ENCODE data around the gene ENAM. TPM values are rescaled to one million over a fixed set of nuclear protein-coding genes. Genes with fewer than 3 reads are reported as not detected.
A peak's percentile ranks its signal among the peaks of the same experiment; 100 is the strongest.

The ENAM gene
- total RNA-seq, 2 donors from 2014 or later, result not detected

DNA sequence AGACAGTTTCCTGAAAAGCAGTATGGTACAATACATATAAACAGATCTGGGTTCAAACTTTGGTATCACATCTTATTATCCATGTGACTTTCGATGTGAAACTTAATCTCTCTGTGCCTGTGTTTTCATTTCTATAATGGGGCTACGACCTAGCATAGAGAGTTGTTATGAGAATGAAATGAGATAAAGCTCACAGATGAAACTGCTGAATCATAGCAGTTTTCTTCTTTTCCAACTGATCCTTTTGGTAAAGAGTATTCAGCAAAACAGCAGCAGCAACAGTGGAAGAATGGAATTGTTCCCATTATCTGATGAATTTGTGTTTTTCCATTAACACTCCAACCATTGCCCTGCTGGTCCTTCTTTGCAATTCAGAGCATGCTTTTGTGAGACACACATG lies 20.2 kb upstream of the ENAM start:
- H3K36me3 Mint-ChIP-seq (ENCODE audit: low read depth), result no peaks in the 10 kb centered on the region
- no peak overlapping the region for H3K4me3 Mint-ChIP-seq
- ATAC-seq (no peak), DNase-seq (no peak)
- peaks cover 40% of the 10 kb centered on the region for H3K27me3 Mint-ChIP-seq
- H3K27ac Mint-ChIP-seq, result no peak overlapping the region
- no peaks in the 10 kb centered on the region for H3K4me1 Mint-ChIP-seq
- H3K9me3 ChIP-seq (ENCODE audit: control insufficient read depth, low read length, poor library complexity, severe bottlenecking), result no peaks in the 10 kb centered on the region

DNA sequence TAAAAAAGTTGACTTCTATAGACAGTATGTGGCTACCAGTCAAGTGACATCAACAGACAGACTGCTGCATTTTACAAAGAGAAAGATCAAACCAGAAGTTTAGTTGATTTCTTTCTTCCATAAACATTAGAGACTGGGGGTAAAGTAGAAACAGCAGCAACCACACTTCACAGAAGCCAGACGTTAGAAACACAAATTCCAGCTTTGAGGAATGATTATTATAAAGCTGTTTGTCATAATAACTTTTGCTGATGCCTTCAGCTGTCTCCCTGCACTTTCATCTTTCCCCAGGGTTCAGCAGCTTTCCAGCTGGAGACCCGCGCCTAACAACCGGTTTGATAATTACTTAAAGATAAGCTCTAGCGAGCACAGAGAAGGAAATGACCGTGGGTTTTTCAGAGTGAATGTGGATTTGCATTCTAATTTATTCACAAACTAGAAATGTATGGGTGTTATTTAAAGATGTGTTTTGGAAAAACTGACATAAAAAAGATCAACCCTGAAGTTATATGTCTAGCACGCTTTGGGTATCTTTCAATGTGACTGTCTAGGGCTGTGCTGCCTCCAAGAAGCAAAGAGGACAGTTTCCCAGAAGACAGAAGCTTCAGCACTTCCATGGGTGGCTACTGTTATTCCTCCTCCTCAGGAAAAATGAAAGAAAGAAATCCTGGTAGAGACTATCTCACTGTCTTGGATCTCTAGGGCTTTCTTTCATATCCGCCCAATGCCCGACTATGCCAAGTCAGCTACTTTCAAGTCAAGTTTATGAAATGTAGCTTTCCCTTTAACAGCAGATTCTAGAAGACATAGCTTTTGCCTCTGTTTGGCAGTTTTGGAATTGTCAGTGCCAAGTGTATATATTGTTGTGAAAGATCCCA lies 15.0 kb upstream of the ENAM start:
- H3K9me3 ChIP-seq (ENCODE audit: control insufficient read depth, low read length, poor library complexity, severe bottlenecking), result no peaks in the 10 kb centered on the region
- H3K4me3 Mint-ChIP-seq, result no peak overlapping the region
- DNase-seq, result no peak
- H3K27me3 Mint-ChIP-seq, result peaks cover 52% of the 10 kb centered on the region
- no peaks in the 10 kb centered on the region for H3K36me3 Mint-ChIP-seq (ENCODE audit: low read depth)
- H3K4me1 Mint-ChIP-seq, result peaks cover 12% of the 10 kb centered on the region
- no peak for ATAC-seq
- no peak overlapping the region for H3K27ac Mint-ChIP-seq

- H3K9me3 ChIP-seq (ENCODE audit: control insufficient read depth, low read length, poor library complexity, severe bottlenecking), result no peaks in the 10 kb centered on the region
- ATAC-seq (no peak), DNase-seq (no peak)
- no peak overlapping the region for H3K27ac Mint-ChIP-seq
- H3K4me3 Mint-ChIP-seq, result no peak overlapping the region
- H3K4me1 Mint-ChIP-seq, result peaks cover 12% of the 10 kb centered on the region
- H3K27me3 Mint-ChIP-seq, result peaks cover 51% of the 10 kb centered on the region
- no peaks in the 10 kb centered on the region for H3K36me3 Mint-ChIP-seq (ENCODE audit: low read depth)
Measured at GRCh38 chr4:70614184-70614555, 14.4 kb upstream of the ENAM start.

GRCh38 chr4:70619288-70619687 lies 9.3 kb upstream of the ENAM start:
- peaks cover 6% of the 10 kb centered on the region for H3K4me1 Mint-ChIP-seq
- no peak overlapping the region for H3K4me3 Mint-ChIP-seq
- H3K27ac Mint-ChIP-seq, result no peak overlapping the region
- DNase-seq, result no peak
- H3K9me3 ChIP-seq (ENCODE audit: control insufficient read depth, low read length, poor library complexity, severe bottlenecking), result no peaks in the 10 kb centered on the region
- H3K36me3 Mint-ChIP-seq (ENCODE audit: low read depth), result no peaks in the 10 kb centered on the region
- ATAC-seq, result no peak
- H3K27me3 Mint-ChIP-seq, result peaks cover 12% of the 10 kb centered on the region

DNA sequence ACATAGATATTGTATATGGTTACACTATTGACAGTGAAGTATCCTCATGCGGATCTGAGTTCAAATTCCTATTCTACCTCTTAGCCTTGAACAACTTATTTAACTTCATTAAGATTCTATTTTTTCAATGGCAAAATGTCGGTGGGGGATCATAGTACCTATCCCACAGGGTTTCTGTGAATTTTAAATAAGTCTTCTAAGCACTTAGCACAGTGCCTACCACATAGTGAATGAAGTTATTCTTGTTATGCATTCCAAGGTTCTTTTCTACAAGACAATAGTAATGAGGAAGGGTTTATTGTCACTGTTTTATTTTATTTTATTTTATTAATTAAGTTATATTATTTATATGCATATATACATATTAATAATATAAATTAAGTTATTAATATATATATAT lies 8.8 kb upstream of the ENAM start:
- H3K9me3 ChIP-seq (ENCODE audit: control insufficient read depth, low read length, poor library complexity, severe bottlenecking), result no peaks in the 10 kb centered on the region
- Mint-ChIP-seq H3K4me3 (no peak overlapping the region), H3K36me3 (ENCODE audit: low read depth) (no peaks in the 10 kb centered on the region), H3K4me1 (peaks cover 5% of the 10 kb centered on the region), H3K27me3 (peaks cover 12% of the 10 kb centered on the region), H3K27ac (no peak overlapping the region)
- DNase-seq, result no peak
- no peak for ATAC-seq

- no peaks in the 10 kb centered on the region for H3K9me3 ChIP-seq (ENCODE audit: control insufficient read depth, low read length, poor library complexity, severe bottlenecking)
- H3K4me3 Mint-ChIP-seq, result peak overlapping the region; percentile 2
- no peak overlapping the region for H3K27ac Mint-ChIP-seq
- no peaks in the 10 kb centered on the region for H3K27me3 Mint-ChIP-seq
- no peaks in the 10 kb centered on the region for H3K4me1 Mint-ChIP-seq
- H3K36me3 Mint-ChIP-seq (ENCODE audit: low read depth), result no peaks in the 10 kb centered on the region
- DNase-seq (no peak), ATAC-seq (no peak)
Measured at GRCh38 chr4:70623323-70623722, 5.2 kb upstream of the ENAM start.

GRCh38 chr4:70624226-70624793 lies 4.2 kb upstream of the ENAM start:
- DNase-seq (no peak), ATAC-seq (no peak)
- Mint-ChIP-seq H3K4me1 (peaks cover 2% of the 10 kb centered on the region), H3K27me3 (no peaks in the 10 kb centered on the region), H3K4me3 (no peak overlapping the region), H3K36me3 (ENCODE audit: low read depth) (no peaks in the 10 kb centered on the region), H3K27ac (no peak overlapping the region)
- H3K9me3 ChIP-seq (ENCODE audit: control insufficient read depth, low read length, poor library complexity, severe bottlenecking), result no peaks in the 10 kb centered on the region

DNA sequence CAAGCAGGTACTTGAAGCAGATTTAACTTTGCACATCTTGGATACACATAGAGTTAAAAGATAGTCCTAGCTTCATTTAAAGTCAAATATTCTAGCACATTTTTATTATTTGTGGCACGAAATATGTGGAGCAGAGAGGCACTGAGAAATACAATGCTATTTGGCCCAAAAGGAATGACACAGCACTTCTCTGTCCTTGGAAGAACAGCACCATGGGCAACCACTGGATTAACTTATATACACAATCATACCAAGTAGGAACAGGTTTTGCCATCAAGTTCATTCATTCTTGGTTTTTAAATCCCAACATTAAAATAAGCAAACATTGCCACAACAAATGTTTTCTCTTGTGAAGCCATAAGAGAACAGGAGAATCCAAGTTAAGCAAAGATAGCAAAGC lies 924 bp upstream of the ENAM start:
- DNase-seq, result no peak
- Mint-ChIP-seq H3K4me1 (peaks cover 2% of the 10 kb centered on the region), H3K27me3 (peaks cover 5% of the 10 kb centered on the region), H3K36me3 (ENCODE audit: low read depth) (no peaks in the 10 kb centered on the region), H3K4me3 (no peak overlapping the region), H3K27ac (no peak overlapping the region)
- no peaks in the 10 kb centered on the region for H3K9me3 ChIP-seq (ENCODE audit: control insufficient read depth, low read length, poor library complexity, severe bottlenecking)
- no peak for ATAC-seq

DNA sequence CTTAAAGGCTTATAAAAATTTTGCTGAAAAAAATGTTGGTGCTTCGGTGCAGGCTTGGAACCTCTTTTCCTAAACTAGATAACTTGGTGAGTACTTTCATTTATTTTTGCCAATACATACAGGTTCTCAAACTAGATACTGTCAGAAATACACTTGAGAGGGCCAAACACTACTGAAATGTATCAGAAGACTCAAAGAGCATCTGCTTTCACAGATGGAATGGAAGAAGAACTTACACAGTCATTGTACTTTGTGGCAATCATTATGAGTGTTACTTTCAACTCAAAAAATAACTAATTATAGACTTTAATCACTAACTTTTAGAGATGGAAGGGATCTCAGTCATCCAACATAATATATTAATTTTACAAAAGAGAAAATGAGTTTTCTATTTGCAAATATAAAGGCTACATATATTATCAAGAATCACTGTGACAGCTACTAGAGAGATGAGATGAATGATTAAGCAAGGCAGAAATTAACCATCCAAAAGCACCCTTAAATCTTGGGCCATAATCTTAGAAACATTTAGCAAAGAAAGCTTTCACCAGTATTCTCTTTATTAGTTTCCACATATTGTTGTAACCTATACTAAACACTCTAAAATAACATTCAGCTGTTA lies 1.0 kb downstream of the ENAM start:
- H3K27ac Mint-ChIP-seq, result no peak overlapping the region
- H3K4me1 Mint-ChIP-seq, result peaks cover 2% of the 10 kb centered on the region
- no peaks in the 10 kb centered on the region for H3K9me3 ChIP-seq (ENCODE audit: control insufficient read depth, low read length, poor library complexity, severe bottlenecking)
- DNase-seq (no peak), ATAC-seq (no peak)
- H3K27me3 Mint-ChIP-seq, result peaks cover 20% of the 10 kb centered on the region
- peaks cover 3% of the 10 kb centered on the region for H3K36me3 Mint-ChIP-seq (ENCODE audit: low read depth)
- no peak overlapping the region for H3K4me3 Mint-ChIP-seq

DNA sequence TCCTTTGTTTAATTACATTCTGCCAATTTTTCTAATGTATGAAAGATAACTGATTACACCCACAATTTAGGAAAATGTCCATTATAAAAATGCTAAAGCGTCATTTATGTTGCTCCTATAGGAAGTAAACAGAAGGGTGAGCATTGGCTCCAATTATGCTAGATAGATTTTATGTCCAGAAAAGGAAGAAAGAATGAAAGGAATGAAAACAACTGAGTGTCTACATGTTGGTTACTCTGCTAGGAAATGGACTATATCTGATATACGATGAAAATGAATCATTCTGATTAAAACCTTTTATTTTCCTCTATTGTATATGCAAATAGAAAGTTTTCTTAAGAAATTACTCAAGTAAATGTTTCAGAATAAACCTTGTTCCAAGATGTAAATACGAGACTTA lies 1.6 kb downstream of the ENAM start:
- no peak for DNase-seq
- Mint-ChIP-seq H3K27ac (no peak overlapping the region), H3K4me3 (no peak overlapping the region), H3K27me3 (peaks cover 26% of the 10 kb centered on the region), H3K36me3 (ENCODE audit: low read depth) (peaks cover 3% of the 10 kb centered on the region), H3K4me1 (peaks cover 2% of the 10 kb centered on the region)
- no peak for ATAC-seq
- H3K9me3 ChIP-seq (ENCODE audit: control insufficient read depth, low read length, poor library complexity, severe bottlenecking), result no peaks in the 10 kb centered on the region

- Mint-ChIP-seq H3K4me3 (no peak overlapping the region), H3K4me1 (peaks cover 2% of the 10 kb centered on the region), H3K27ac (no peak overlapping the region), H3K27me3 (peaks cover 26% of the 10 kb centered on the region), H3K36me3 (ENCODE audit: low read depth) (peaks cover 3% of the 10 kb centered on the region)
- ATAC-seq, result no peak
- DNase-seq, result no peak
- no peaks in the 10 kb centered on the region for H3K9me3 ChIP-seq (ENCODE audit: control insufficient read depth, low read length, poor library complexity, severe bottlenecking)
Measured at GRCh38 chr4:70632028-70632427, 3.5 kb downstream of the ENAM start.

DNA sequence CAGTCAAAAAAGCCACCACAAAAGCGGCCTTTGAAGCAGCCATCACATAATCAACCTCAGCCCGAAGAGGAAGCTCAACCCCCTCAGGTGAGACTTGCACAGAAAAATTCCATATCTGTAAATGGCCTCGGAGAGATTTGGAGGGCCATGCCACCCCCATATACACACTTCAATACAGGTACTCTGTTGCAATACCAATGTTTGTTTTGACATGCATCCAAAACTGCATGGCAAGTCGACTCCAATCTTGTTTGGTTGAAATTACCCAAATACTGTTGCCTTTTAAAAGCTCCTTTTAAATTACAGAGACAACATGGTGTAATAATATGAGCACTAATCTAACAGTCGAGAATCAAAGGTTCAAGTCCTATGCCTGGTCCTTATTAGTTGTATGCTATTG lies 5.9 kb downstream of the ENAM start:
- DNase-seq (no peak), ATAC-seq (no peak)
- no peak overlapping the region for H3K4me3 Mint-ChIP-seq
- H3K36me3 Mint-ChIP-seq (ENCODE audit: low read depth), result peaks cover 3% of the 10 kb centered on the region
- H3K27ac Mint-ChIP-seq, result no peak overlapping the region
- H3K27me3 Mint-ChIP-seq, result peaks cover 30% of the 10 kb centered on the region
- H3K4me1 Mint-ChIP-seq, result no peaks in the 10 kb centered on the region
- no peaks in the 10 kb centered on the region for H3K9me3 ChIP-seq (ENCODE audit: control insufficient read depth, low read length, poor library complexity, severe bottlenecking)

GRCh38 chr4:70637239-70637913 lies 8.8 kb downstream of the ENAM start:
- no peak for ATAC-seq
- Mint-ChIP-seq H3K27me3 (peaks cover 36% of the 10 kb centered on the region), H3K4me3 (no peak overlapping the region), H3K4me1 (no peaks in the 10 kb centered on the region), H3K27ac (no peak overlapping the region), H3K36me3 (ENCODE audit: low read depth) (peaks cover 3% of the 10 kb centered on the region)
- no peaks in the 10 kb centered on the region for H3K9me3 ChIP-seq (ENCODE audit: control insufficient read depth, low read length, poor library complexity, severe bottlenecking)
- no peak for DNase-seq

All from T-helper 17 cell (primary cell).